Astrocyte (in vitro differentiated cells and primary cell): ENCODE results near the gene NDUFA3. TPM values are rescaled to one million over a fixed set of nuclear protein-coding genes. Genes with fewer than 3 reads are reported as not detected.

Experiments
- DNase-seq: peaks from one replicate; pipeline ENCODE4 v3.0.0-alpha.2; 2010; ENCODE audit warnings: low read depth
- FAIRE-seq: peaks from 2 replicates; lab custom pipeline; 2011; peaks lifted over from hg19 to GRCh38; lab: Jason Lieb, UNC
- H2AFZ ChIP-seq: 2 replicates; pipeline ENCODE4 v1.6.0; 2012; ENCODE audit warnings: low read depth, low read length, inconsistent platforms
- H3K27ac ChIP-seq: 2 replicates; pipeline ENCODE4 v1.5.1; 2011; ENCODE audit warnings: low read depth, low read length, inconsistent platforms
- H3K27me3 ChIP-seq: 2 replicates; pipeline ENCODE4 v1.6.0; 2011; ENCODE audit warnings: low read length, inconsistent platforms; ENCODE audit not compliant: insufficient read depth
- H3K36me3 ChIP-seq: 2 replicates; pipeline ENCODE4 v1.5.1; 2011; ENCODE audit warnings: low read length, inconsistent platforms; ENCODE audit not compliant: insufficient read depth
- H3K4me1 ChIP-seq: 2 replicates; pipeline ENCODE4 v1.5.1; 2011; ENCODE audit warnings: low read length, inconsistent platforms; ENCODE audit not compliant: insufficient read depth
- H3K4me2 ChIP-seq: 2 replicates; pipeline ENCODE4 v1.6.0; 2012; ENCODE audit warnings: low read length, inconsistent platforms
- H3K4me3 ChIP-seq: 2 replicates; pipeline ENCODE4 v1.5.1; 2011; ENCODE audit warnings: low read depth, mild to moderate bottlenecking, low read length, inconsistent platforms; ENCODE audit not compliant: insufficient read depth
- H3K79me2 ChIP-seq: 2 replicates; pipeline ENCODE4 v1.6.0; 2012; ENCODE audit warnings: mild to moderate bottlenecking, low read length, inconsistent platforms; ENCODE audit not compliant: insufficient read depth
- H3K9ac ChIP-seq: 2 replicates; pipeline ENCODE4 v1.6.0; 2012; ENCODE audit warnings: mild to moderate bottlenecking, low read length, inconsistent platforms
- H3K9me3 ChIP-seq: 2 replicates; pipeline ENCODE4 v1.5.1; 2012; ENCODE audit warnings: low read depth, mild to moderate bottlenecking, low read length, inconsistent platforms; ENCODE audit not compliant: insufficient read depth
- H4K20me1 ChIP-seq: 2 replicates; pipeline ENCODE4 v1.6.0; 2012; ENCODE audit warnings: low read length, inconsistent platforms; ENCODE audit not compliant: insufficient read depth
- H3K27ac Mint-ChIP-seq: one replicate; pipeline ENCODE4 v1.8.0; 2021; ENCODE audit warnings: mild to moderate bottlenecking, mixed read lengths; ENCODE audit not compliant: unreplicated experiment
- H3K27me3 Mint-ChIP-seq: one replicate; pipeline ENCODE4 v1.8.0; 2021; ENCODE audit warnings: low read depth, mixed read lengths; ENCODE audit not compliant: unreplicated experiment
- H3K36me3 Mint-ChIP-seq: one replicate; pipeline ENCODE4 v1.8.0; 2021; ENCODE audit warnings: low read depth, mixed read lengths; ENCODE audit not compliant: unreplicated experiment
- H3K4me1 Mint-ChIP-seq: one replicate; pipeline ENCODE4 v1.8.0; 2021; ENCODE audit warnings: low read depth, mixed read lengths; ENCODE audit not compliant: unreplicated experiment
- H3K4me3 Mint-ChIP-seq: one replicate; pipeline ENCODE4 v1.8.0; 2021; ENCODE audit warnings: mild to moderate bottlenecking, moderate library complexity, mixed read lengths; ENCODE audit not compliant: unreplicated experiment
- H3K9me3 Mint-ChIP-seq: one replicate; pipeline ENCODE4 v1.8.0; 2021; ENCODE audit warnings: mild to moderate bottlenecking, mixed read lengths; ENCODE audit not compliant: unreplicated experiment
- EZH2 ChIP-seq: IDR thresholded peaks from 2 replicates; pipeline ENCODE4 v1.6.1; 2012; ENCODE audit warnings: mild to moderate bottlenecking, low read length, inconsistent platforms; ENCODE audit not compliant: insufficient read depth
- total RNA-seq: library from RNA; stranded (reverse); gene quantifications from 2 replicates; pipeline ENCODE4 v1.2.1, GENCODE V29; 2021
- TF ChIP-seq, protein P1 (sequence below): IDR thresholded peaks from 2 replicates; pipeline ENCODE4 v1.5.1; 2011; ENCODE audit warnings: low read depth, mild to moderate bottlenecking, inconsistent platforms, low read length, moderate library complexity; ENCODE audit not compliant: insufficient read depth

NDUFA3 gene
- total RNA-seq, 1 donor from 2014 or later: 99.2 TPM

DNA sequence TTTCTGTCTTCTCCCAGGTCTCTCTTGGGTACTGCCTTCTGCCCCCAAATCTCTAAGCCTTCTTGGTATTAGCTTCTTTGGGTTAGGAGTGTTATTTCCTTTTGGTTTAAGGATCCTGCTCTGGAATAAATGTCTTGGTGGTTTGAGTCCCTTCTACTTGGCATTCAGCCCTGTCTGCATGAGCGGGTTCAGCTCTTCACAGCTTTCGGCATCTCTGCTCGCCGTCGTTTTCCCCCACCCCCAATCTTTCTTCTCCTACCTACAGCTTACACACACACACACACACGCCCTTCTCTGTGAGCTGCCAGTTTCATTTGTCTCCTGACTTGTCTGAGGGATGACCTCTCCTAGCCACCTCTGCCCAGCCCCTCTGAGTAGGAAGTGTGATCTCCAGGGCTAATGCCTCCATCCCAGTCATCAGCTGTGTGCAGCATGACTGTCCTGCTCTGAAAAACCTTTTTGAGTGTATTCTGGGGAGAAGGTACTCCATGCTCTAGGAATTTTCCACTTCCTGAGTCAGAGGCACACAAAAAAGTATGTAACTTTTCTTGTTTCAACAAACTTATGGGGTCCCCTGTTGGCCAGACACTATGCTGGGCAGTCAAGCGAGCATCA lies 39.6 kb downstream of the NDUFA3 start:
- Histone ChIP-seq H3K9ac (peak overlapping the region; percentile 60), H3K27ac (peak overlapping the region; percentile 10), H3K4me1 (peaks cover 16% of the 10 kb centered on the region), H3K4me3 (no peak overlapping the region), H3K79me2 (peaks cover 67% of the 10 kb centered on the region), H3K27me3 (no peaks in the 10 kb centered on the region), H2AFZ (no peak overlapping the region), H3K36me3 (peaks cover 36% of the 10 kb centered on the region), H3K4me2 (peak overlapping the region; percentile 60), H3K9me3 (no peaks in the 10 kb centered on the region), H4K20me1 (peaks cover 77% of the 10 kb centered on the region)
- Mint-ChIP-seq H3K27me3 (no peaks in the 10 kb centered on the region), H3K36me3 (peaks cover 26% of the 10 kb centered on the region), H3K4me3 (no peak overlapping the region), H3K9me3 (no peaks in the 10 kb centered on the region), H3K4me1 (peaks cover 20% of the 10 kb centered on the region), H3K27ac (no peak overlapping the region)
- TF ChIP-seq, protein P1, sequence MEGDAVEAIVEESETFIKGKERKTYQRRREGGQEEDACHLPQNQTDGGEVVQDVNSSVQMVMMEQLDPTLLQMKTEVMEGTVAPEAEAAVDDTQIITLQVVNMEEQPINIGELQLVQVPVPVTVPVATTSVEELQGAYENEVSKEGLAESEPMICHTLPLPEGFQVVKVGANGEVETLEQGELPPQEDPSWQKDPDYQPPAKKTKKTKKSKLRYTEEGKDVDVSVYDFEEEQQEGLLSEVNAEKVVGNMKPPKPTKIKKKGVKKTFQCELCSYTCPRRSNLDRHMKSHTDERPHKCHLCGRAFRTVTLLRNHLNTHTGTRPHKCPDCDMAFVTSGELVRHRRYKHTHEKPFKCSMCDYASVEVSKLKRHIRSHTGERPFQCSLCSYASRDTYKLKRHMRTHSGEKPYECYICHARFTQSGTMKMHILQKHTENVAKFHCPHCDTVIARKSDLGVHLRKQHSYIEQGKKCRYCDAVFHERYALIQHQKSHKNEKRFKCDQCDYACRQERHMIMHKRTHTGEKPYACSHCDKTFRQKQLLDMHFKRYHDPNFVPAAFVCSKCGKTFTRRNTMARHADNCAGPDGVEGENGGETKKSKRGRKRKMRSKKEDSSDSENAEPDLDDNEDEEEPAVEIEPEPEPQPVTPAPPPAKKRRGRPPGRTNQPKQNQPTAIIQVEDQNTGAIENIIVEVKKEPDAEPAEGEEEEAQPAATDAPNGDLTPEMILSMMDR: no peak
- no peak for TF ChIP-seq EZH2
- FAIRE-seq: no peak
- DNase-seq: peak; percentile 6

DNA sequence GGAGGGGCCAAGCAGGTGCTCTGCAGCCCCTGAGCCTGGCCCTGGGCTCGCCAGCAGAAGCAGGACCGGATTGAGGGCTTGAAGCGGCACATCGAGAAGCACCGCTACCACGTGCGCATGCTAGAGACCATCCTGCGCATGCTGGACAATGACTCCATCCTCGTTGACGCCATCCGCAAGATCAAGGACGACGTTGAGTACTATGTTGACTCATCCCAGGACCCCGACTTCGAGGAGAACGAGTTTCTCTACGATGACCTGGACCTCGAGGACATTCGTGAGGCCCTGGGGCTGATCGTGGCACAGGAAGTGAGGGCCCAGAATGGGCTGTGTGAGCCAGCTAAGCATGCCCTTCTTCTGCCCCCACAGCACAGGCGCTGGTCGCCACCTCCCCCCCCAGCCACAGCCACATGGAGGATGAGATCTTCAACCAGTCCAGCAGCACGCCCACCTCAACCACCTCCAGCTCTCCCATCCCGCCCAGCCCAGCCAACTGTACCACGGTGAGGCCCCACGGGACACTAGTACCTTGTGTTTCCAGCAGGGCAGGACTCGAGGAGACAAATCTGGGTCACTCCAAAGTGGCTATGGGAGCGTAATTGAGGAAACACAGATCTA lies 43.0 kb downstream of the NDUFA3 start:
- Histone ChIP-seq H3K9ac (no peak overlapping the region), H2AFZ (no peak overlapping the region), H3K9me3 (no peaks in the 10 kb centered on the region), H3K4me3 (no peak overlapping the region), H3K36me3 (peaks cover 45% of the 10 kb centered on the region), H3K27ac (no peak overlapping the region), H3K79me2 (peaks cover 36% of the 10 kb centered on the region), H4K20me1 (peaks cover 74% of the 10 kb centered on the region), H3K4me2 (no peak overlapping the region), H3K27me3 (no peaks in the 10 kb centered on the region), H3K4me1 (peaks cover 8% of the 10 kb centered on the region)
- Mint-ChIP-seq H3K27ac (no peak overlapping the region), H3K9me3 (no peaks in the 10 kb centered on the region), H3K36me3 (peaks cover 34% of the 10 kb centered on the region), H3K4me1 (peaks cover 13% of the 10 kb centered on the region), H3K27me3 (no peaks in the 10 kb centered on the region), H3K4me3 (no peak overlapping the region)
- no peak for FAIRE-seq
- TF ChIP-seq, protein P1: no peak
- no peak for TF ChIP-seq EZH2
- DNase-seq: no peak

DNA sequence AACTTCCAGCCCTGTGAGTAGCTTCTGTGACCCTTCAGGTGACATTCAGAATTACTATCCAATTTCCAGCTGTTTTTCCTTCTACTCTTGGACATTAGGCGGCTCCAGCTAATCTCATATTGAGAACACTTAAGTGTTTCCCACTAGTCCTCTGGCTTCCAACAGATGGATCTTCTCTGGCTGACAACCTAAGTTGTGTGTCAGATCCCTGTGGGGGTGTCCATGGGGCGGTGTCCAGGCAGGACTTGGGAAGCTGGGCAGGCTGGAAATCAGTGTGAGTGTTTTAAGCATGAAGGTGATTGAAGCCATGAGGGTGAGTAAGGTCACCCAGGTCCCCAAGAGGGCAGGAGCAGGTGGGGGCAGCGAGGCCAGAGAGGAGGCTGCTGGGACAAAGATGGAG lies 45.0 kb downstream of the NDUFA3 start:
- no peak overlapping the region for H3K27ac Mint-ChIP-seq
- H3K9me3 Mint-ChIP-seq: no peaks in the 10 kb centered on the region
- Histone ChIP-seq H3K4me2 (no peak overlapping the region), H3K27ac (no peak overlapping the region), H3K9me3 (no peaks in the 10 kb centered on the region), H4K20me1 (peaks cover 71% of the 10 kb centered on the region), H3K27me3 (no peaks in the 10 kb centered on the region), H3K4me1 (peaks cover under 1% of the 10 kb centered on the region), H3K4me3 (no peak overlapping the region), H3K9ac (no peak overlapping the region), H2AFZ (no peak overlapping the region), H3K36me3 (peaks cover 47% of the 10 kb centered on the region), H3K79me2 (peaks cover 15% of the 10 kb centered on the region)
- H3K4me3 Mint-ChIP-seq: no peak overlapping the region
- no peak for DNase-seq
- H3K36me3 Mint-ChIP-seq: peaks cover 31% of the 10 kb centered on the region
- no peaks in the 10 kb centered on the region for H3K27me3 Mint-ChIP-seq
- FAIRE-seq: no peak
- no peaks in the 10 kb centered on the region for H3K4me1 Mint-ChIP-seq
- TF ChIP-seq, protein P1: no peak
- no peak for TF ChIP-seq EZH2
